LNCaP clone FGC (cell line): Measurements from ENCODE around the gene YOD1.

Experiments
- DNase-seq: peaks from one replicate; pipeline ENCODE4 v3.0.0-alpha.2; 2011; ENCODE audit warnings: low read depth
- H3K4me3 ChIP-seq: 2 replicates; pipeline ENCODE4 v1.5.1; 2011; ENCODE audit warnings: mild to moderate bottlenecking, low read depth, low read length, control low read depth
- TF ChIP-seq, protein P1 (sequence below): IDR thresholded peaks from 2 replicates; pipeline ENCODE4 v1.5.1; 2012; ENCODE audit warnings: mild to moderate bottlenecking; ENCODE audit not compliant: control insufficient read depth, insufficient read depth; ENCODE audit errors: extremely low read depth

The YOD1 gene

DNA sequence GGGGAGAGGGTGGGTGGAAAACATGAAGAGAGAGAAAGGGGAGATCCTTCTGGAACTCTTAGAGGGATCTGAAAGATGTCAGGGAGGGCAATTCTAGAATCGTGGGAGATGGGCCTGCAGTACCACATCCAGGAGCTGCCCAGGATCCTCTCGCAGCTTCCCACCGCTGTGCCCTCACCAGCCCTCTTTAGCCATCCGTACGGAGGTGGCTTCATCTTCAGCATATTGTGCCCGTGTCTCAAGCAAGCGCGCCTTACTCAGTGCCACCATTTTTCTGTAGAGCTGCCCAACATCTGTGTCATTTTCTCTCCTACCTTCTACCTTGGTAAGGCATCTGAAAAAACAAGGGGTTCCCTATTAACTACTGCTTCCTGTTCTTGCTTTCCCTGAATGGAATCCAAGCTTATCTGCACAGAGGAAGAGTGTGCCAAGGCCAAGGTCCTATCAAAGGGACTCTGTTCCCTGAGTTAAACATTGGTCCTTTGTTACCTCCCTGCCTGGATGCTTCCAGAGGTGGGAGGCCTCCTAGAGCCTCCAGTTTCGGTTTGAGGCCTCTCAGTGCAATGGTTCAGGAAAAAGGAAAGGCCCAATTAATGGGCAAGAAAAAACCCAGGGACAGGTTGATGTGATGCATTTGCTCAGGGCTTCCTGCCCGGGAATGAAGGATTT lies 41.7 kb downstream of the YOD1 start:
- DNase-seq: no peak
- TF ChIP-seq, protein P1, sequence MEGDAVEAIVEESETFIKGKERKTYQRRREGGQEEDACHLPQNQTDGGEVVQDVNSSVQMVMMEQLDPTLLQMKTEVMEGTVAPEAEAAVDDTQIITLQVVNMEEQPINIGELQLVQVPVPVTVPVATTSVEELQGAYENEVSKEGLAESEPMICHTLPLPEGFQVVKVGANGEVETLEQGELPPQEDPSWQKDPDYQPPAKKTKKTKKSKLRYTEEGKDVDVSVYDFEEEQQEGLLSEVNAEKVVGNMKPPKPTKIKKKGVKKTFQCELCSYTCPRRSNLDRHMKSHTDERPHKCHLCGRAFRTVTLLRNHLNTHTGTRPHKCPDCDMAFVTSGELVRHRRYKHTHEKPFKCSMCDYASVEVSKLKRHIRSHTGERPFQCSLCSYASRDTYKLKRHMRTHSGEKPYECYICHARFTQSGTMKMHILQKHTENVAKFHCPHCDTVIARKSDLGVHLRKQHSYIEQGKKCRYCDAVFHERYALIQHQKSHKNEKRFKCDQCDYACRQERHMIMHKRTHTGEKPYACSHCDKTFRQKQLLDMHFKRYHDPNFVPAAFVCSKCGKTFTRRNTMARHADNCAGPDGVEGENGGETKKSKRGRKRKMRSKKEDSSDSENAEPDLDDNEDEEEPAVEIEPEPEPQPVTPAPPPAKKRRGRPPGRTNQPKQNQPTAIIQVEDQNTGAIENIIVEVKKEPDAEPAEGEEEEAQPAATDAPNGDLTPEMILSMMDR: no peak

GRCh38 chr1:207007352-207008033 lies 43.5 kb downstream of the YOD1 start:
- DNase-seq: no peak
- TF ChIP-seq, protein P1: no peak
- H3K4me3 ChIP-seq: no peak overlapping the region

More for the DNA sequence above, 41.7 kb downstream of the YOD1 start:
- H3K4me3 ChIP-seq: no peak overlapping the region

GRCh38 chr1:207006914-207007313 lies 44.1 kb downstream of the YOD1 start:
- TF ChIP-seq, protein P1: no peak
- no peak overlapping the region for H3K4me3 ChIP-seq
- DNase-seq: no peak

DNA sequence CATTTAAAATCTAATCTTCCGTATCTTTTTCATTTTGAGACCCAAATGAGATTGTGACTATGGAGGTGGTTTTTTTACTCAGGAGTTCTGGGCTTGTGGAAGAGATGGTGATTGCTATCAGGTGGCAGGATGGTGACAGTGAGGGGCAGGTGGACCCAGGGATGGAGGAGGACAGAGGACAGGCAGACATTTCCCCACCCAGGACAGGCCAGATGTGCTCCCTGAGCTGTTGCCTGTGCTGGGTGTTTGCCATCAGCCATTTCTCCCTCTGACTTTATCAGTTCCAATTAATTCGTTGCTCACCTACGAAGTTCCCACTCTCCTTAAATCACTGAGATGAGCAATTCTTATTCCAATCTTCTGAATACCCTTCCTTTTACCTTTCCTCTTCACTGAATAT lies 44.9 kb downstream of the YOD1 start:
- TF ChIP-seq, protein P1: no peak
- H3K4me3 ChIP-seq: no peak overlapping the region
- no peak for DNase-seq

DNA sequence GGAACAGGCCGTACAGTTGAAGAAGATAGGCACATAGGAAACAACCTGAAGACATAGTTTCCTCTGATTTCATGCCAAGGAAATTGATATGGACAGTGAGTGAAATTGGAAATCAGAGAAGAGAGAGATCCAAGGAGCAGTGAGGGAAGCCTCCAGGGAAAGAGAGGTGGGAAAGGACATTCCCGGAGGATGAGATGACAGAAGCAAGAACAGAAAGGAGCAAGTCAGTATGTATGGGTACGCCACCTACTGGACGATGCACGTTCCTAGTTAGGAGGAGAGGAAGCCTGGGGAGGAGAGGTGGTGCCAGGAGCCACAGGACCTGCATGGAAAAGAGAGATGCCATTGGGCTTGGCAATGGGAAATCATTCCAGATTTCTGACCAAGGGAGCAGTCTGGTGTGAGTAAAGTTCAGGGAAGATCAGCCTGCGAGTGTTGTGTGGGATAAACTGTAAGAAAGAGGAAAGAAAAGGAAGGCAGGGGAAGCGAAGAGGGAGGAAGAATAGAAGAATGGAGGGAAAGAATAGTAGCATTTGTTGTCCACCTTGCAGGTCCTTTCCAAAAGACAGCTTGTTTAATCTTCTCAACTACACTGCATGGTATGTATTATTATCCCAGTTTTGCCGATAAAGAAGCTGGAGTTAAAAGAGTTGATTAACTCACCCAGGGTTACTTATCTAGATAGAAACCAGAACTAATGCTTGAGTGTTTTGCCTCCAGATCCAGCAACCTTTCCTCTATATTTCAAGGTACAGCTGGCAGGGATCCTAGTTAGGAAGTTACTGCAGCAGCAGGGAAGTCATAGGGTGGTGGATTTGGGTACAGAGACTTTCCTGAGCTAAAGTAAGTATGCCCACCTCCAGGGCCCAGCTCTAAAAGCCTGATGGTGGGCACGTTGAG lies 45.8 kb downstream of the YOD1 start:
- TF ChIP-seq, protein P1: peak; percentile 87
- H3K4me3 ChIP-seq: no peak overlapping the region
- peak; percentile 83 for DNase-seq

DNA sequence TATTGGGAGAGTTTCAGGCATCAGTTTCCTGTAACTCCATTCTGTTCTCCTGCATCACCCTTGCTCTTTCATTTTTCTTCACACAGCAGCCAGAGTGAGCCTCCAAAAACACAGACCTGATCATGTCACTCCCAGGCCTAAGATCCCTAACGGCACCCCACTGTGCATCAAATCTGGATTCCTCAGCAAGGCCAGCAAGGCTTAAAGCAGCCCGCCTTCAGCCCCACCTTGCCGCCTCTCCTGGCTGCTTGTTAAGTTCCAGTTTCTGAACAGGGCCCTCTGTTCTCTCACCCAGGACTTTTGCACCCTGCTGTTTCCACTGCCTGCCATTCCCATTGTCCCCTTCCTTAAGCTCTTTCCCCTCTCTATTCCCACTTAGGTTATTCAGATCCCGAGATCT lies 47.8 kb downstream of the YOD1 start:
- TF ChIP-seq, protein P1: no peak
- no peak for DNase-seq
- H3K4me3 ChIP-seq: no peak overlapping the region
